ENCODE data around the gene ST3GAL5.

DNA sequence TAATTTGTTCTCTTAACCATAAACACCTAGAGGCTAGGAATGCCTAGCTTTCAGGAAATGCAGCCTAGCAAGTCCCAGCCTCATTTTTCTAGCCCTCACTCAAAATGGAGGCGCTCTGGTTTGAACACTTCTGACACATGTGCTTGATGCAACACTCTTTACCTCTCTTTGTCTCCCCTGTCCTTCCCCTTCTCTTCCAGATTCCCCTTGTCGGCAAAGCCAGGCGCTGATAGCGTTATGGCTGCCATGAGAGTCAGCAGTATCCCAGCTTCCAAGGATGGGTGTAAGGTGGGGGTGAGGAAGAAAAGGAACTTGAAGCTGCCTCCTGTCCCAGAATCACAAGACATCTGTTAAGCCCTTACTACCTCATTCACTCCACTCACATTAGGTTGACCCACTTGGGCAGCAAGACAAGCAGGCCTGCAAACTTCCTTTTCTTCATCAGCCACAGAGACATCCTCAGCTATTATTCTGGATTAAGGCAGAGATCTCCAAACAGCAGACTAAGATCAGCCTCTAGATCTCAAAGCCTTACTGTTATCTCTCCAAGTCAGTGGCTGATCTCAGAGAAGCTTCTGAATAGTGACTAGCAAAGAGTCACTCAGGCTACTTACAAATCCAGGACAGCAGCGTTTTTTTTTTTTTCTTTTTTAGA is 1.9 kb upstream of the ST3GAL5 start:
- TF ChIP-seq POLR2A (IDR thresholded peaks at IDR 0.05; ENCODE audit: low read length) (no peak), GATA1 (IDR thresholded peaks at IDR 0.05; ENCODE audit: low read depth, low read length) (no peak)

Measured in erythroblast (primary cell).